GM12864 (cell line): Measurements from ENCODE around the gene IDE.

Experiments used
- DNase-seq: peaks from one replicate; pipeline ENCODE4 v3.0.0-alpha.2; 2011; ENCODE audit warnings: low read depth
- H3K4me3 ChIP-seq: 2 replicates; pipeline ENCODE4 v1.5.1; 2011; ENCODE audit warnings: mild to moderate bottlenecking, low read depth, low read length, control low read depth
- CTCF ChIP-seq: IDR thresholded peaks from 2 replicates; pipeline ENCODE4 v1.5.1; 2011; ENCODE audit warnings: low read depth, mild to moderate bottlenecking, moderate library complexity, low read length, control low read depth, inconsistent platforms; ENCODE audit errors: missing control alignments

Gene IDE

GRCh38 chr10:92573798-92574547, at the start of gene IDE:
Gene IDE, minus strand, starts transcription at chr10:92574093. Its CDS starts 74 bp downstream, at chr10:92574019.
- H3K4me3 ChIP-seq = peak within 1 kb of the TSS; percentile 89
- no peak for DNase-seq
- peak; percentile 83 for TF ChIP-seq CTCF

- TF ChIP-seq CTCF = no peak
- H3K4me3 ChIP-seq = no peak overlapping the region
- no peak for DNase-seq
These were observed 45.5 kb upstream of the IDE start for GRCh38 chr10:92619368-92619767.

GRCh38 chr10:92615515-92615914, 41.6 kb upstream of the IDE start:
- DNase-seq = no peak
- no peak overlapping the region for H3K4me3 ChIP-seq
- TF ChIP-seq CTCF = no peak

- TF ChIP-seq CTCF = no peak
- DNase-seq = no peak
- H3K4me3 ChIP-seq = no peak overlapping the region
These were observed 30.9 kb upstream of the IDE start for GRCh38 chr10:92604841-92605240.

GRCh38 chr10:92598321-92598720, 24.4 kb upstream of the IDE start:
- TF ChIP-seq CTCF = no peak
- H3K4me3 ChIP-seq = no peak overlapping the region
- no peak for DNase-seq

- DNase-seq = no peak
- H3K4me3 ChIP-seq = peak overlapping the region; percentile 61
- TF ChIP-seq CTCF = no peak
These were observed 21.6 kb upstream of the IDE start for GRCh38 chr10:92595505-92595904.
